HCT116 (cell line): Measurements from ENCODE around the gene MISP. TPM values are rescaled to one million over a fixed set of nuclear protein-coding genes. Genes with fewer than 3 reads are reported as not detected.

Source experiments
- ATAC-seq: fragments of 200-7000 bp; cut with Tn5 transposase; 2 replicates; pipeline ENCODE4 v1.9.1; 2020; ENCODE audit warnings: mild to moderate bottlenecking, moderate library complexity
- BruUV-seq: library from RNA; stranded (reverse); fragments of 400-500 nt; replicated peaks from 2 replicates; lab custom pipeline; 2021; lab: Mats Ljungman, UMichigan
- CTCF ChIA-PET: fragments of 300-600 bp; sonication (Branson Sonifier 250); formaldehyde crosslinking; loops from one replicate; lab custom pipeline; 2021; ENCODE audit warnings: antibody characterized with exemption; lab: Charles Lee
- POLR2A ChIA-PET: fragments of 300-600, 350-600 bp; sonication (Branson Sonifier 250); formaldehyde crosslinking; loops from one replicate; lab custom pipeline; 2021; ENCODE audit warnings: antibody characterized with exemption; lab: Charles Lee
- RAD21 ChIA-PET, 2 experiments: fragments of 300-600 bp; sonication (Branson Sonifier 250); formaldehyde crosslinking; loops; one replicate each; lab custom pipeline; 2023; ENCODE audit warnings: low total read pairs in 2 of 2; ENCODE audit not compliant: uncharacterized antibody in 2 of 2, unreplicated experiment in 2 of 2, low non-redundant PET in 1 of 2; lab: Charles Lee
- DNase-seq: peaks from one replicate; pipeline ENCODE4 v3.0.0-alpha.2; 2010; ENCODE audit warnings: low read depth, low spot score
- H2AFZ ChIP-seq: fragments of 200-600 bp; shearing (Covaris generic), sonication (generic); 2 replicates; pipeline ENCODE4 v1.6.1; 2017; ENCODE audit warnings: low read depth, mixed run types, mixed read lengths, antibody characterized with exemption, low read length; ENCODE audit not compliant: poor library complexity, severe bottlenecking
- H3K27ac ChIP-seq: 2 replicates; pipeline ENCODE4 v1.5.1; 2012; ENCODE audit warnings: low read depth, low read length
- H3K27me3 ChIP-seq: fragments of 200-600 bp; sonication (generic); 2 replicates; pipeline ENCODE4 v1.6.1; 2016; ENCODE audit warnings: mixed run types, low read length, mixed read lengths; ENCODE audit not compliant: insufficient read depth
- H3K36me3 ChIP-seq, 2 experiments: fragments of 200-500 bp in 1 of 2; fragments of 200-600 bp in 1 of 2; sonication (Bioruptor generic) in 1 of 2; sonication (generic) in 1 of 2; 2 replicates each; pipeline versions ENCODE4 v1.5.1 to v1.6.1; 2014 to 2016; ENCODE audit warnings: low read length in 2 of 2, inconsistent platforms in 1 of 2, mixed read lengths in 1 of 2, mixed run types in 1 of 2; ENCODE audit not compliant: insufficient read depth in 2 of 2, control insufficient read depth in 1 of 2
- H3K4me1 ChIP-seq, 2 experiments: fragments of 200-600 bp in 1 of 2; sonication (generic) in 1 of 2; 2 replicates each; pipeline versions ENCODE4 v1.5.1 to v1.6.1; 2012 to 2017; ENCODE audit warnings: low read length in 2 of 2, inconsistent platforms in 1 of 2, mild to moderate bottlenecking in 1 of 2, mixed read lengths in 1 of 2, mixed run types in 1 of 2, moderate library complexity in 1 of 2; ENCODE audit not compliant: insufficient read depth in 2 of 2, control insufficient read depth in 1 of 2
- H3K4me2 ChIP-seq: fragments of 200-600 bp; sonication (generic); 2 replicates; pipeline ENCODE4 v1.6.1; 2017; ENCODE audit warnings: mixed run types, low read length, mixed read lengths
- H3K4me3 ChIP-seq, 2 experiments: fragments of 200-600 bp in 1 of 2; sonication (generic) in 1 of 2; replicated peaks in 1 of 2; 2 replicates each; pipeline ENCODE4 v1.5.1; 2011 to 2016; ENCODE audit warnings: low read length in 2 of 2, control low read depth in 1 of 2, low read depth in 1 of 2, mild to moderate bottlenecking in 1 of 2, mixed read lengths in 1 of 2, mixed run types in 1 of 2
- H3K79me2 ChIP-seq: fragments of 200-600 bp; sonication (generic); 2 replicates; pipeline ENCODE4 v1.6.1; 2017; ENCODE audit warnings: mild to moderate bottlenecking, mixed run types, low read length, moderate library complexity, mixed read lengths; ENCODE audit not compliant: insufficient read depth
- H3K9ac ChIP-seq: fragments of 200-600 bp; sonication (generic); 2 replicates; pipeline ENCODE4 v1.6.1; 2016; ENCODE audit warnings: low read length, mixed read lengths
- H3K9me2 ChIP-seq: fragments of 200-600 bp; sonication (generic), shearing (Covaris generic); 2 replicates; pipeline ENCODE4 v1.6.1; 2017; ENCODE audit warnings: mixed run types, mild to moderate bottlenecking, moderate library complexity; ENCODE audit not compliant: insufficient read depth
- H3K9me3 ChIP-seq, 2 experiments: fragments of 200-500 bp in 1 of 2; fragments of 200-600 bp in 1 of 2; sonication (Bioruptor generic) in 1 of 2; sonication (generic) in 1 of 2; 2 replicates each; pipeline ENCODE4 v1.6.1; 2014 to 2017; ENCODE audit warnings: low read length in 2 of 2, mixed read lengths in 2 of 2, inconsistent platforms in 1 of 2, low read depth in 1 of 2, mild to moderate bottlenecking in 1 of 2, mixed run types in 1 of 2, moderate library complexity in 1 of 2; ENCODE audit not compliant: control insufficient read depth in 1 of 2, insufficient read depth in 1 of 2
- H4K20me1 ChIP-seq: fragments of 200-600 bp; sonication (generic), shearing (Covaris generic); 2 replicates; pipeline ENCODE4 v1.6.1; 2017; ENCODE audit warnings: mixed run types, mild to moderate bottlenecking, moderate library complexity; ENCODE audit not compliant: insufficient read depth
- CTCF ChIP-seq, 3 experiments: fragments of 200-600 bp in 1 of 3; sonication (generic) in 1 of 3; IDR thresholded peaks in 2 of 3; conservative IDR thresholded peaks in 1 of 3; 2 replicates each; pipeline ENCODE4 v1.5.1; 2012 to 2017; ENCODE audit warnings: low read depth in 2 of 3, low read length in 2 of 3, antibody characterized with exemption in 1 of 3, borderline replicate concordance in 1 of 3, control low read depth in 1 of 3, mild to moderate bottlenecking in 1 of 3, mixed read lengths in 1 of 3, mixed run types in 1 of 3, moderate library complexity in 1 of 3; ENCODE audit not compliant: insufficient read depth in 1 of 3
- EGR1 ChIP-seq: IDR thresholded peaks from 2 replicates; pipeline ENCODE4 v1.6.1; 2012; ENCODE audit warnings: low read depth
- EZH2 ChIP-seq: fragments of 200-600 bp; sonication (generic); IDR thresholded peaks from 2 replicates; pipeline ENCODE4 v1.6.1; 2017; ENCODE audit warnings: antibody characterized with exemption, mixed run types
- FOSL1 ChIP-seq: IDR thresholded peaks from 2 replicates; pipeline ENCODE4 v1.6.1; 2012; ENCODE audit warnings: low read depth
- JUND ChIP-seq: IDR thresholded peaks from 2 replicates; pipeline ENCODE4 v1.6.1; 2012
- POLR2A ChIP-seq: IDR thresholded peaks from 2 replicates; pipeline ENCODE4 v1.7.0; 2011; ENCODE audit warnings: borderline replicate concordance; ENCODE audit not compliant: insufficient read depth, insufficient read length; ENCODE audit errors: extremely low read depth
- POLR2AphosphoS5 ChIP-seq: IDR thresholded peaks from 2 replicates; pipeline ENCODE4 v1.6.1; 2011; ENCODE audit warnings: mild to moderate bottlenecking, low read depth, low read length, moderate library complexity
- YY1 ChIP-seq: IDR thresholded peaks from 2 replicates; pipeline ENCODE4 v1.6.1; 2011; ENCODE audit warnings: low read length, low read depth, moderate library complexity, mild to moderate bottlenecking; ENCODE audit not compliant: insufficient replicate concordance; ENCODE audit errors: extremely low read depth
- ZBTB33 ChIP-seq: IDR thresholded peaks from 2 replicates; pipeline ENCODE4 v1.6.1; 2011; ENCODE audit warnings: mild to moderate bottlenecking, low read length, moderate library complexity; ENCODE audit not compliant: insufficient replicate concordance; ENCODE audit errors: extremely low read depth
- ZNF274 ChIP-seq: fragments of 200-500 bp; sonication (Bioruptor generic); IDR thresholded peaks from 2 replicates; pipeline ENCODE4 v1.6.1; 2014; ENCODE audit warnings: mild to moderate bottlenecking, low read depth, low read length, inconsistent platforms
- intact Hi-C: fragments of 100-400 bp; cut with micrococcal nuclease; formaldehyde crosslinking; loops from 2 replicates; pipeline ENCODE4 v1.10.0; 2022
- total RNA-seq: library from RNA; stranded (reverse); gene quantifications from one replicate; pipeline ENCODE4 v1.2.1, GENCODE V29; 2021; ENCODE audit not compliant: unreplicated experiment

MISP gene
- total RNA-seq, 1 experiment from 2014 or later, result 38.2 TPM

GRCh38 chr19:805600-806550, 55.0 kb downstream of the MISP start:
- Histone ChIP-seq H3K9me3 (no peaks in the 10 kb centered on the region), H3K27ac (no peak overlapping the region; the same call in 1 of the 2 replicates), H3K27me3 (no peaks in the 10 kb centered on the region), H3K4me2 (no peak overlapping the region), H3K36me3 (peaks cover 72 to 96% of the 10 kb centered on the region in 2 experiments; a peak in 3 of 4 replicates), H3K9ac (no peak overlapping the region), H3K9me2 (no peaks in the 10 kb centered on the region), H4K20me1 (peaks cover 54% of the 10 kb centered on the region; the same call in 1 of the 2 replicates), H3K4me3 (no peak overlapping the region), H3K4me1 (peaks cover 0 to 9% of the 10 kb centered on the region in 2 experiments; a peak in 2 of 4 replicates), H3K79me2 (peaks cover 100% of the 10 kb centered on the region), H2AFZ (no peak overlapping the region)
- CTCF ChIA-PET, result no interaction called here
- DNase-seq, result no peak
- TF ChIP-seq POLR2AphosphoS5 (no peak; the same call in 1 of the 2 replicates), FOSL1 (no peak), POLR2A (no peak), ZNF274 (no peak), EGR1 (no peak), YY1 (no peak), CTCF (IDR thresholded peaks at IDR 0.05 in 2 of 3, conservative IDR thresholded peaks at IDR 0.05 in 1 of 3; ENCODE audit: borderline replicate concordance in 1 of 3, insufficient read depth in 1 of 3, low read depth in 2 of 3, low read length in 2 of 3) (no peak), EZH2 (no peak), JUND (no peak), ZBTB33 (no peak)
- BruUV-seq, result no TSS peak
- POLR2A ChIA-PET, result no interaction called here
- no peak for ATAC-seq
- RAD21 ChIA-PET, result no interaction called here
- intact Hi-C loops, result no loop called here
